HepG2 (cell line): ENCODE results near the gene CDK5R1.

Source experiments
- HNRNPLL ChIP-seq: fragments of 200-400 bp; formaldehyde crosslinking; IDR thresholded peaks from 2 replicates; pipeline ENCODE4 v1.6.1; 2017; ENCODE audit warnings: mild to moderate bottlenecking, low read depth, low read length; ENCODE audit not compliant: poor library complexity, severe bottlenecking
- IRF2 ChIP-seq: IDR thresholded peaks from 2 replicates; pipeline ENCODE4 v1.6.1; 2018; ENCODE audit warnings: missing genetic modification reagents, missing compliant biosample characterization
- KLF16 ChIP-seq, 2 experiments: sonication (generic) in 1 of 2; formaldehyde crosslinking in 1 of 2; IDR thresholded peaks; 2 replicates each; pipeline versions ENCODE4 v1.6.1 to v1.8.0; 2016 to 2023; ENCODE audit warnings: missing genetic modification reagents in 2 of 2, missing compliant biosample characterization in 1 of 2
- RERE ChIP-seq: IDR thresholded peaks from 2 replicates; pipeline ENCODE4 v1.6.1; 2016; ENCODE audit warnings: low read depth, missing genetic modification reagents, missing compliant biosample characterization
- TMF1 ChIP-seq: sonication (generic); formaldehyde crosslinking; IDR thresholded peaks from 2 replicates; pipeline ENCODE4 v1.8.1; 2022; ENCODE audit warnings: low read depth, missing genetic modification reagents
- ZNF512B ChIP-seq: sonication (generic); formaldehyde crosslinking; IDR thresholded peaks from 2 replicates; pipeline ENCODE4 v1.5.1; 2020; ENCODE audit warnings: missing genetic modification reagents, mild to moderate bottlenecking, borderline replicate concordance

GRCh38 chr17:32510466-32510865, 23.7 kb downstream of the CDK5R1 start:
- TF ChIP-seq KLF16 (CRISPR knock-in tag; IDR thresholded peaks at IDR 0.05) (no peak), HNRNPLL (no peak), TMF1 (CRISPR knock-in tag) (no peak), IRF2 (CRISPR knock-in tag) (no peak), RERE (no peak), ZNF512B (CRISPR knock-in tag) (no peak)
